Measurements from ENCODE around the gene SLC26A4. TPM values are rescaled to one million over a fixed set of nuclear protein-coding genes. Genes with fewer than 3 reads are reported as not detected.

The SLC26A4 gene
- total RNA-seq, 1 donor from 2014 or later = not detected

GRCh38 chr7:107622429-107622828 is 38.2 kb upstream of the SLC26A4 start:
- Mint-ChIP-seq H3K36me3 (no peaks in the 10 kb centered on the region), H3K4me1 (peaks cover 4% of the 10 kb centered on the region), H3K9me3 (peaks cover 7% of the 10 kb centered on the region), H3K27ac (no peak overlapping the region), H3K27me3 (ENCODE audit: low read depth) (no peaks in the 10 kb centered on the region), H3K4me3 (no peak overlapping the region)
- TF ChIP-seq CTCF (IDR thresholded peaks at IDR 0.05; ENCODE audit: unreplicated experiment) = no peak
- no peak for DNase-seq (ENCODE audit: low spot score in 2 of 2, unreplicated experiment in 2 of 2)

GRCh38 chr7:107622894-107623293 is 37.7 kb upstream of the SLC26A4 start:
- H3K27ac Mint-ChIP-seq = no peak overlapping the region
- H3K36me3 Mint-ChIP-seq = no peaks in the 10 kb centered on the region
- no peak for TF ChIP-seq CTCF (IDR thresholded peaks at IDR 0.05; ENCODE audit: unreplicated experiment)
- DNase-seq (ENCODE audit: low spot score in 2 of 2, unreplicated experiment in 2 of 2) = no peak
- no peak overlapping the region for H3K4me3 Mint-ChIP-seq
- H3K9me3 Mint-ChIP-seq = peaks cover 8% of the 10 kb centered on the region
- peaks cover 4% of the 10 kb centered on the region for H3K4me1 Mint-ChIP-seq
- no peaks in the 10 kb centered on the region for H3K27me3 Mint-ChIP-seq (ENCODE audit: low read depth)

GRCh38 chr7:107627002-107627401 is 33.6 kb upstream of the SLC26A4 start:
- H3K36me3 Mint-ChIP-seq = no peaks in the 10 kb centered on the region
- H3K27ac Mint-ChIP-seq = no peak overlapping the region
- no peak for TF ChIP-seq CTCF (IDR thresholded peaks at IDR 0.05; ENCODE audit: unreplicated experiment)
- no peaks in the 10 kb centered on the region for H3K27me3 Mint-ChIP-seq (ENCODE audit: low read depth)
- no peak overlapping the region for H3K4me3 Mint-ChIP-seq
- H3K9me3 Mint-ChIP-seq = peaks cover 8% of the 10 kb centered on the region
- H3K4me1 Mint-ChIP-seq = no peaks in the 10 kb centered on the region
- no peak for DNase-seq (ENCODE audit: low spot score in 2 of 2, unreplicated experiment in 2 of 2)

GRCh38 chr7:107628461-107629064 is 32.1 kb upstream of the SLC26A4 start:
- no peak for DNase-seq (ENCODE audit: low spot score in 2 of 2, unreplicated experiment in 2 of 2)
- peaks cover 8% of the 10 kb centered on the region for H3K9me3 Mint-ChIP-seq
- no peaks in the 10 kb centered on the region for H3K4me1 Mint-ChIP-seq
- no peak overlapping the region for H3K4me3 Mint-ChIP-seq
- peaks cover 4% of the 10 kb centered on the region for H3K27me3 Mint-ChIP-seq (ENCODE audit: low read depth)
- no peak for TF ChIP-seq CTCF (IDR thresholded peaks at IDR 0.05; ENCODE audit: unreplicated experiment)
- H3K36me3 Mint-ChIP-seq = no peaks in the 10 kb centered on the region
- H3K27ac Mint-ChIP-seq = no peak overlapping the region

- peaks cover 8% of the 10 kb centered on the region for H3K27me3 Mint-ChIP-seq (ENCODE audit: low read depth)
- peaks cover 8% of the 10 kb centered on the region for H3K9me3 Mint-ChIP-seq
- H3K27ac Mint-ChIP-seq = no peak overlapping the region
- no peak for DNase-seq (ENCODE audit: low spot score in 2 of 2, unreplicated experiment in 2 of 2)
- no peak for TF ChIP-seq CTCF (IDR thresholded peaks at IDR 0.05; ENCODE audit: unreplicated experiment)
- H3K4me1 Mint-ChIP-seq = no peaks in the 10 kb centered on the region
- H3K4me3 Mint-ChIP-seq = no peak overlapping the region
- no peaks in the 10 kb centered on the region for H3K36me3 Mint-ChIP-seq
Observed at GRCh38 chr7:107630342-107630741, 30.3 kb upstream of the SLC26A4 start.
